KOPT-K1 (cell line): ENCODE data around the gene PIK3R3.

ENCODE experiments used
- H3K27ac ChIP-seq: fragments of 200-600 bp; sonication (generic); 2 replicates; pipeline ENCODE4 v1.5.1; 2016; ENCODE audit warnings: antibody characterized with exemption, mild to moderate bottlenecking, low read depth, low read length; ENCODE audit not compliant: poor library complexity, severe bottlenecking
- H3K36me3 ChIP-seq: fragments of 200-600 bp; sonication (generic); 2 replicates; pipeline ENCODE4 v1.5.1; 2017; ENCODE audit warnings: antibody characterized with exemption, mild to moderate bottlenecking, low read length, moderate library complexity; ENCODE audit not compliant: insufficient read depth
- H3K9me3 ChIP-seq: fragments of 200-600 bp; sonication (generic); 2 replicates; pipeline ENCODE4 v1.5.1; 2017; ENCODE audit warnings: antibody characterized with exemption, low read length, mild to moderate bottlenecking; ENCODE audit not compliant: insufficient read depth, poor library complexity, severe bottlenecking

PIK3R3 gene

DNA sequence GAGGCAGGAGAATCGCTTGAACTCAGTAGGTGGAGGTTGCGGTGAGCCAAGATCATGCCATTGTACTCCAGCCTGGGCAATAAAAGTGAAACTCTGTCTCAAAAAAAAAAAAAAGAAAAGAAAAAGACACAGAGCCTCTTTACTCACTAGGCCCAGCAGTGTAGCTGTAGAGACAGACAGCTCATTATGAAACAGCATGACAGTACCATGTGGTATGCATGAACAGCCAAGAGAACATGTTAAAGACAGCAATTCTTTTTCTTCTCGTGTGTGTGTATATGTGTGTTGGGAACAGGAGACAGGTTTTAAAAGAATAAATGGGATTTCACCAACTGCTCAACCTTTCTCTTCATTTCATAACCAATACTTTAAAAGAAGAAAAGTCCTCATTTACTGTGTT is 118.8 kb downstream of the PIK3R3 start:
- no peaks in the 10 kb centered on the region for H3K9me3 ChIP-seq
- no peak overlapping the region for H3K27ac ChIP-seq
- H3K36me3 ChIP-seq: peaks cover 42% of the 10 kb centered on the region

GRCh38 chr1:46012236-46012635 is 120.2 kb downstream of the PIK3R3 start:
- H3K27ac ChIP-seq: no peak overlapping the region
- peaks cover 55% of the 10 kb centered on the region for H3K36me3 ChIP-seq
- no peaks in the 10 kb centered on the region for H3K9me3 ChIP-seq

DNA sequence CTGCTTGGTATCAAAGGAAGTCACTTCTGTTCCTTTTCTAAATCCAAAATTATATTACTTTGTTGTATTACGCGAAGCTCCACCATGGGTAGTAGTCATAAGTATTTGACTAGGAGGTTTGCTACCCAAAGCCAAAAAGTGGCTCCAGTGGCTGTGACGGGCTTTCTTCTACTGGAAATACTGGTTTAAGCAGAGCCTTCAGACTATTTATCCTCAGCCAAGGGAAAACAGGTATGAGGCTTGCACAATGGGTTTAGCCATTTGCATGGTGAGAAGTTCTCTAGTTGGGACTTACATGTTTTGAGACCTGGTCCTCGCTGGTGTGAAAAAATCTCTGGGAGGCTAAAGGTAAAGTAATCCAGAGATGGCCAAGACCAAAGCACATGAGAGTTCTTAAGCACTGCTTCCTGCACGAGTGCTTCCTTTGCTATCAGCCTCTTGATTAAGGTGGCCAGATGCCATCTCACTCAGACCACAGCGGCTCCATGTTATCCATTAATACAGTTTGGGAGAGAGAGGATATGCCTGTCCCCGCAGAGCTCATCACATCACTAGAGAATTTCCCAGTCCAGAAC is 121.2 kb downstream of the PIK3R3 start:
- Histone ChIP-seq H3K27ac (no peak overlapping the region), H3K9me3 (no peaks in the 10 kb centered on the region), H3K36me3 (peaks cover 65% of the 10 kb centered on the region)

DNA sequence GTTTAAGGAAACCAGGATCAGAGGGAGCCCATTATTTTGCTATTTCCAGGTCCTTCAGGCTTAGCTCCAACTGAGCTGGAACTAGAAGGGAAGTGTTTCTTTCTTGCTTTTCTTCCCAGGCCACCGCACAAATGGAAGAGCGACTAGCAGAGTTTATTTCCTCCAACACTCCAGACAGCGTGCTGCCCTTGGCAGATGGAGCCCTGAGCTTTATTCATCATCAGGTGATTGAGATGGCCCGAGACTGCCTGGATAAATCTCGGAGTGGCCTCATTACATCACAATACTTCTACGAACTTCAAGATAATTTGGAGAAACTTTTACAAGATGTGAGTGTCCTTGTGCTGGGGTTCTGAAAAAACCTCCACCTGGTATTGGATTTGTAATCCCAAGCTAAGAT is 121.8 kb downstream of the PIK3R3 start:
- Histone ChIP-seq H3K36me3 (peaks cover 71% of the 10 kb centered on the region), H3K9me3 (no peaks in the 10 kb centered on the region), H3K27ac (no peak overlapping the region)

DNA sequence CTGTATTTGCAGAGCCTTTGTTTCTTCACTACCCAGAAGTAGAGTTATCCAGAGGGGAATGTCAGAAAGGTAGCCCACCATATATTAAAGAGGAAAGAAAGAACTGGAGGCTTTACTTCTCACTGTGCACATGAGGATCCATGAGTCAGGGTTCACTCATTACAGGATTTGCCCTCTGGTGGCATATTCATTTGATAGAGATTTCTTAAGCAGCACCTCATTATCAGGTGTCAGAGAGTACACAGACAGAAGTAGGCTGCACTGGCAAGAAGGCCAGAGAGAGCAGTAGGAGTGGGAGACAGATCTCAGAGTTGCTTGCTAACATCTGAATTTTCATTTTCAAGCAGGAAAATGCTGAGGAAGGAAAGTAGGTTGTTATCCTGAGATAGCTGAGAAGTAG is 123.8 kb downstream of the PIK3R3 start:
- Histone ChIP-seq H3K36me3 (peaks cover 84% of the 10 kb centered on the region), H3K27ac (no peak overlapping the region), H3K9me3 (no peaks in the 10 kb centered on the region)

DNA sequence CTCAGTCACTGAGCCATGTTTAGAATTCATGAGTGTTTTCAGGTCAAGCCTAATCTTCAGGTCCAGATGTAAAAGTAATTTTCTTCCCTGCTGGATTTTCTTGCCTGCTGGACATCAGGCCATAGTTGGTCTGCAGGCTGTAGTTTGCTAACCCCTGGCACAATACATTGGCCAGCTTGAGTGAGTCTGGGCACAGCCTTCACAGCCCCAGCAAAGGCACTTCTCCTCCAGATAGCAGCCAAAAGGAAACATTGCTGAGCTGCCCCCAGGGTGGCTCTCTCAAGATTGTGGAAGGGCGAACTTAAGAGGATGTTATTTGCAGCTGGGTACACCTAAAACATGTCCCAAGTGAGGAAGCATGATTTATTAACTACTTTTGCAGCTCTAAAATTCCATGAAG is 126.8 kb downstream of the PIK3R3 start:
- H3K27ac ChIP-seq: no peak overlapping the region
- peaks cover 72% of the 10 kb centered on the region for H3K36me3 ChIP-seq
- no peaks in the 10 kb centered on the region for H3K9me3 ChIP-seq

DNA sequence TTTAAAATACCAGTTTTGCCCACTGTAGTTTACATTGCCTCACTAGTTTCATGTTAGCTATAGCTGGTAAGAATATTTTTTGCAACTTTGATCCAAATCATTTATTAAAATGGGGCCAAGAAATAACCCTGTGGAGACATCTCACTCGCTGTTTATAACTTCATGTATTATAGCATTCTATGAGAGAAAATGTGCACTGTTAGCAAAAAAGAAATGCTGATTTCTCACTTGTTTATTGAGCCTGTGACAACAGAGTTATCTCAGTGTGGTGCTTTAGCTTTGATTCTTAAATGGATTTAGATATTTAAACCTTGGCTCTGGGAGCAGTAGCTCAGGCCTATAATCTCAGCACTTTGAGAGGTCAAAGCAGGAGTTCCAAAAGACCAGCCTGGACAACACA is 127.9 kb downstream of the PIK3R3 start:
- no peaks in the 10 kb centered on the region for H3K9me3 ChIP-seq
- peaks cover 69% of the 10 kb centered on the region for H3K36me3 ChIP-seq
- H3K27ac ChIP-seq: no peak overlapping the region

GRCh38 chr1:46003315-46003714 is 129.1 kb downstream of the PIK3R3 start:
- no peak overlapping the region for H3K27ac ChIP-seq
- H3K36me3 ChIP-seq: peaks cover 63% of the 10 kb centered on the region
- no peaks in the 10 kb centered on the region for H3K9me3 ChIP-seq

- Histone ChIP-seq H3K36me3 (peaks cover 56% of the 10 kb centered on the region), H3K9me3 (no peaks in the 10 kb centered on the region), H3K27ac (no peak overlapping the region)
Measured at GRCh38 chr1:46002551-46003150, 129.8 kb downstream of the PIK3R3 start.

DNA sequence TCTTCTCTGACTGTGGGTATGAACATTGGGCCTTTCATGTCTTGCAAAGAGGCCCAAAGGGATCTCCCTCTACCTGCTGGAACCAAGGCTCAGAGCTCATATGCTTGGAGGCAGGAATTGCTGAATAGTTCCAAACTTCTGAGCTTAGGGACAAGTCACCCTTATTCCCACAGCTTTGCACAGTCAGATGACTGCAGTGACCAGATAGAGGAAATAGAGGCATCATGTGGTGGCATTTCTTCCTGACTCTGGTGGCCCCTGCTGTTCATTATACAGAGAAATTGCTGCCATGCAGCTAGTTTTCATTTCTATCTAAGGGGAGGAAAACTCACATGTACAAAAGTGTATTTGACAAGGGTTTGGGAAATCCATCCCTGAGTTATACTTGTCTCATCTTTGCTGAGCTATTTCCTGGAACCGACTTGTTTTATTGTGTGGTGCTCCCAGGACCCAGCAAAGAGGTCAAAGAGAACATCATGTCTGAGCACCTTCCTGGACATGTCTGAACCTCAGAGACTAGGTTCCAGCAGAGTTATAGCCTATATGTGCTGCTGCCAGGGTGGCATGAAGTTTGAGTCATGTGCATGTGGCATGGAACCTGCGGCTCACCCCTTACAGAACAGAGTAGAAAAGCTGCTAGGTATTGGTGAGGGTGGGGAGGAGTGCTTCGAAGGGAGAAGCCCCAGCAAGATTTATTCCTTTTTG is 131.2 kb downstream of the PIK3R3 start:
- no peak overlapping the region for H3K27ac ChIP-seq
- H3K9me3 ChIP-seq: no peaks in the 10 kb centered on the region
- H3K36me3 ChIP-seq: peaks cover 42% of the 10 kb centered on the region

DNA sequence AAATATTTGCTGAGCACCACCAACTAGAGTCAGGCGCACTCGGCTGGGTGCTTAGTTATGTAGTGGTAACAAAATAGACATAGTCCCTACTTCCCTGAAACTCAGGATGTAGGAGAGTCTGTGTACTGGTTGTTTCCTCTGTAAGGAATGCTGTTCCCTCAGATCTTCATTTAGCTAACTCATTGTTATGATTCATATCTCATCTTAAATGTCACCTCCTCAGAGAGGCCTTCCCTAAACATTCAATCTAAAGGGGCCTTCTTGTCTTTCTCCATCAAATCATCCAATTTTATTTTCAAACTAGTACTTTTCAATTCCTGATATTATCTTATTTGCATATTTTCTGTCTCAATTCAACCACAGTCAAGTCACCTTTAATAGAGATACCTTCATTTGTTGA is 132.9 kb downstream of the PIK3R3 start:
- H3K27ac ChIP-seq: no peak overlapping the region
- H3K9me3 ChIP-seq: no peaks in the 10 kb centered on the region
- H3K36me3 ChIP-seq: peaks cover 28% of the 10 kb centered on the region

- Histone ChIP-seq H3K27ac (no peak overlapping the region), H3K36me3 (peaks cover 19% of the 10 kb centered on the region), H3K9me3 (no peaks in the 10 kb centered on the region)
Measured at GRCh38 chr1:45998020-45998617, 134.3 kb downstream of the PIK3R3 start.

- Histone ChIP-seq H3K36me3 (peaks cover 11% of the 10 kb centered on the region), H3K9me3 (peaks cover 5% of the 10 kb centered on the region), H3K27ac (no peak overlapping the region)
Measured at GRCh38 chr1:45995298-45995697, 137.1 kb downstream of the PIK3R3 start.

DNA sequence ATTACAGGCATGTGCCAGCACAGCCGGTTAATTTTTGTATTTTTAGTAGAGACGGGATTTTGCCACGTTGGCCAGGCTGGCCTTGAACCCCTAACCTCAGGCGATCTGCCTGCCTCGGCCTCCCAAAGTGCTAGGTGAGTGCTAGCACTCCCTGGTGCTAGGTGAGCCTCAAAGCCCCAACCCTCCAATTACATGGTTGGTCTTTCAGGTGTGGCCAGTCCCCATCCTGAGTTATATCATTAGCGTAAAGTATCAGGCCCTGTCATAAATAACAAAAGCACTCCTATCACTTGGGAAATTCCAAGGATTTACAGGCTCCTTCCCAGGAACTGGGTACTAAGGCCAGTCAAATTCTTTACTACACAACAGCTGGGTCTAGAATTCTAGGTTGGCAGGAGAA is 138.0 kb downstream of the PIK3R3 start:
- Histone ChIP-seq H3K27ac (no peak overlapping the region), H3K36me3 (peaks cover 5% of the 10 kb centered on the region), H3K9me3 (peaks cover 5% of the 10 kb centered on the region)
